ENCODE measurements around the gene STOX2. TPM values are rescaled to one million over a fixed set of nuclear protein-coding genes. Genes with fewer than 3 reads are reported as not detected.

STOX2 gene
- total and polyA plus RNA-seq, 2 donors = 1.3 to 5.3 TPM

Other genes with a start within 250 kb of the STOX2 start
- gene RWDD4, start 246.1 kb upstream of the STOX2 start, total RNA-seq = 25.6 TPM
- 26.1 TPM for gene RWDD4, start 246.1 kb upstream of the STOX2 start, polyA plus RNA-seq
- 31.3 TPM for gene TRAPPC11, start 246.0 kb upstream of the STOX2 start, total RNA-seq
- 32.8 TPM for gene TRAPPC11, start 246.0 kb upstream of the STOX2 start, polyA plus RNA-seq

Measured in thymus (tissue), 2 donors.